Lower lobe of right lung (tissue), 2 donors: ENCODE measurements around the gene GPR146. TPM values are rescaled to one million over a fixed set of nuclear protein-coding genes. Genes with fewer than 3 reads are reported as not detected.

ENCODE experiments used
- ATAC-seq, 2 donors: fragments of 200-7000 bp; cut with Tn5 transposase; one replicate each; pipeline ENCODE4 v1.9.1; 2020 to 2022; ENCODE audit warnings: mild to moderate bottlenecking in 2 of 2, moderate library complexity in 2 of 2
- DNase-seq: peaks from one replicate; pipeline ENCODE4 v3.0.0-alpha.2; 2020
- H3K27ac ChIP-seq: fragments of 200-600 bp; one replicate; pipeline ENCODE4 v1.8.0; 2022
- H3K27me3 ChIP-seq: fragments of 200-600 bp; one replicate; pipeline ENCODE4 v1.8.0; 2022; ENCODE audit warnings: low read depth
- H3K36me3 ChIP-seq: fragments of 200-600 bp; one replicate; pipeline ENCODE4 v1.8.0; 2022; ENCODE audit warnings: mild to moderate bottlenecking
- H3K4me1 ChIP-seq: fragments of 200-600 bp; one replicate; pipeline ENCODE4 v1.8.0; 2022
- H3K4me3 ChIP-seq: fragments of 200-600 bp; one replicate; pipeline ENCODE4 v1.8.0; 2022; ENCODE audit warnings: mild to moderate bottlenecking
- H3K9me3 ChIP-seq: fragments of 200-600 bp; one replicate; pipeline ENCODE4 v1.8.0; 2022
- intact Hi-C: fragments of 100-400 bp; cut with DNase I; formaldehyde crosslinking; loops from one replicate; pipeline ENCODE4 v1.11.0; 2022
- total RNA-seq: library from RNA; stranded (reverse); fragmentation: NEBNext Ultra II Directional; extraction: Animal tissue kit (Norgen Biotek cat#: 25700); gene quantifications from one replicate; pipeline ENCODE4 v1.2.1, GENCODE V29; 2021
- TF ChIP-seq, protein P1 (sequence below): fragments of 200-600 bp; IDR thresholded peaks from one replicate; pipeline ENCODE4 v1.8.0; 2022; ENCODE audit warnings: antibody characterized with exemption, mild to moderate bottlenecking
- donor health status: DM: no; HTN: yes; CAD: no; lungs with severe emphysema.

GPR146 gene
- total RNA-seq, 1 donor from 2014 or later: 44.8 TPM

GRCh38 chr7:1065585-1066241, 21.4 kb downstream of the GPR146 start:
- H3K9me3 ChIP-seq: no peaks in the 10 kb centered on the region
- TF ChIP-seq, protein P1, sequence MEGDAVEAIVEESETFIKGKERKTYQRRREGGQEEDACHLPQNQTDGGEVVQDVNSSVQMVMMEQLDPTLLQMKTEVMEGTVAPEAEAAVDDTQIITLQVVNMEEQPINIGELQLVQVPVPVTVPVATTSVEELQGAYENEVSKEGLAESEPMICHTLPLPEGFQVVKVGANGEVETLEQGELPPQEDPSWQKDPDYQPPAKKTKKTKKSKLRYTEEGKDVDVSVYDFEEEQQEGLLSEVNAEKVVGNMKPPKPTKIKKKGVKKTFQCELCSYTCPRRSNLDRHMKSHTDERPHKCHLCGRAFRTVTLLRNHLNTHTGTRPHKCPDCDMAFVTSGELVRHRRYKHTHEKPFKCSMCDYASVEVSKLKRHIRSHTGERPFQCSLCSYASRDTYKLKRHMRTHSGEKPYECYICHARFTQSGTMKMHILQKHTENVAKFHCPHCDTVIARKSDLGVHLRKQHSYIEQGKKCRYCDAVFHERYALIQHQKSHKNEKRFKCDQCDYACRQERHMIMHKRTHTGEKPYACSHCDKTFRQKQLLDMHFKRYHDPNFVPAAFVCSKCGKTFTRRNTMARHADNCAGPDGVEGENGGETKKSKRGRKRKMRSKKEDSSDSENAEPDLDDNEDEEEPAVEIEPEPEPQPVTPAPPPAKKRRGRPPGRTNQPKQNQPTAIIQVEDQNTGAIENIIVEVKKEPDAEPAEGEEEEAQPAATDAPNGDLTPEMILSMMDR: peak; percentile 90
- H3K36me3 ChIP-seq: no peaks in the 10 kb centered on the region
- intact Hi-C loops: no loop called here
- peak; percentile 93 to 96 for ATAC-seq
- H3K27me3 ChIP-seq: no peaks in the 10 kb centered on the region
- H3K4me1 ChIP-seq: peaks cover 22% of the 10 kb centered on the region
- H3K27ac ChIP-seq: no peak overlapping the region
- peak overlapping the region; percentile 27 for H3K4me3 ChIP-seq
- peak; percentile 91 for DNase-seq

- TF ChIP-seq, protein P1: no peak
- DNase-seq (no peak), ATAC-seq (no peak)
- Histone ChIP-seq H3K27ac (no peak overlapping the region), H3K4me3 (no peak overlapping the region), H3K36me3 (no peaks in the 10 kb centered on the region), H3K4me1 (peaks cover 17% of the 10 kb centered on the region), H3K27me3 (no peaks in the 10 kb centered on the region), H3K9me3 (no peaks in the 10 kb centered on the region)
- intact Hi-C loops: no loop called here
Observed at GRCh38 chr7:1066242-1066588, 21.9 kb downstream of the GPR146 start.

DNA sequence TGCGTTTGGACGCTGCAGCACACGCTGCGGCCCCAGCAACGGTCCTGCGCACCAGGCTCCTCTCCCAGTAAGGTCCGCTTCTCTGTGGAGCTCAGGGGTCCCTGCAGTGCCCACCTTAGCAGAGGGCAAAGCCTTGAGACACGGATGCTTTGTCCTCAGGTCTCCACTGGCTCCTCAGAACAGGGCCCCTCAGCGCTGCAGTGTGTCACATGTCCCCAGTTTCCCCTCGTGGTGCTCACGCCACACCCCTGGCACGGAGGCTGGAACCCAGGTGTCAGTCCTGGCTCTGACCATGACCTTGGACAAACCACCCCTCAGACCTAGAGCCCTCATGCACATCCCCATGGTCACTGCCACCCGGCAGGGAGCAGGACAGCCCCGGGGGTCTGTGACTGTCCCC, 23.7 kb downstream of the GPR146 start:
- H3K9me3 ChIP-seq: no peaks in the 10 kb centered on the region
- DNase-seq: no peak
- intact Hi-C loops: no loop called here

DNA sequence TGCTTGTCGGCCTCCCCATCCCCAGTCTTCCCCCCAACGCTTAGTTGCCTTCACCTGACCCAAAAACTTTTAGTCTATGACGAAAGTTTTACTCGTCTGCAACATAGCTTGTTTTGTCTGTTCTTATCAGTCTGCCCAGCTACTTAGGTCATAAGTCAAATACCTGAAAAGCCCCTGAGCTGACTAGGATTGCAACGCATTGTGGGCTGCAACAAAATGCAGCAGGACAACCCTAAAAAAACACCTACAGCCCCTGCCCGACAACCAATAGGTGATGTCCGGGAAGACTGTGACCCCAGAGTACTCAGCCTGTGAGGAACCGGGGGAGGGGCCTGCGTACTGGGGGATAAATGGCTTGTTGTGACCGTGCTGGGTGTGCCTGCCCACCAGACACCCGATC, 24.3 kb downstream of the GPR146 start:
- Histone ChIP-seq H3K27ac (no peak overlapping the region), H3K27me3 (no peaks in the 10 kb centered on the region), H3K4me3 (no peak overlapping the region), H3K36me3 (no peaks in the 10 kb centered on the region), H3K4me1 (peaks cover 14% of the 10 kb centered on the region), H3K9me3 (no peaks in the 10 kb centered on the region)
- TF ChIP-seq, protein P1: no peak
- no peak for ATAC-seq
- no peak for DNase-seq
- intact Hi-C loops: no loop called here

More for the DNA sequence above, 23.7 kb downstream of the GPR146 start:
- Histone ChIP-seq H3K4me1 (peaks cover 14% of the 10 kb centered on the region), H3K27me3 (no peaks in the 10 kb centered on the region), H3K4me3 (no peak overlapping the region), H3K27ac (no peak overlapping the region), H3K36me3 (no peaks in the 10 kb centered on the region)
- ATAC-seq: no peak
- TF ChIP-seq, protein P1: no peak

DNA sequence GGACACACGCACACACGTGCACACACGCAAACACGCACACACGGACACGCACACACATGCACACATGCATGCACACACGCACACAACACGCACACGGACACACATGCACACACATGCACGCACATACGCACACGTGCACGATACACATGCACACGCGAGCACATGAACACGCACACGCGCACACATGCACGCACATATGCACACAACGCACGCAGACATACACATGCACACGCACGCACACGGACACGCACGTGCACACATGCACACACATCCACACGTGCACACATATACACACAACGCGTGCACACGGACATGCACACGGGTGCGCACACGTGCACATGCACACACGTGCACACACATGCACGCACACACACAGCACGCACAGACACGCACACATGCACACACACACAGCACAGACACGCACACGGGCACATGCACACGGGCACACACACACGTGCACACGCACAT, 26.2 kb downstream of the GPR146 start:
- Histone ChIP-seq H3K4me1 (peaks cover 7% of the 10 kb centered on the region), H3K27ac (no peak overlapping the region), H3K36me3 (no peaks in the 10 kb centered on the region), H3K9me3 (no peaks in the 10 kb centered on the region), H3K4me3 (no peak overlapping the region), H3K27me3 (no peaks in the 10 kb centered on the region)
- intact Hi-C loops: no loop called here
- TF ChIP-seq, protein P1: no peak
- DNase-seq: no peak
- ATAC-seq: no peak
